ENCODE results near the gene VEPH1.

The VEPH1 gene

GRCh38 chr3:157257101-157257500, 246.1 kb downstream of the VEPH1 start:
- H3K4me1 ChIP-seq (ENCODE audit: insufficient read depth, poor library complexity, severe bottlenecking) = no peaks in the 10 kb centered on the region
- no peak for ATAC-seq (ENCODE audit: low read depth)
- H3K36me3 ChIP-seq (ENCODE audit: low read depth) = no peaks in the 10 kb centered on the region
- H3K27me3 ChIP-seq (ENCODE audit: insufficient read depth, poor library complexity, severe bottlenecking) = no peaks in the 10 kb centered on the region
- H3K27ac ChIP-seq (ENCODE audit: poor library complexity, severe bottlenecking) = no peak overlapping the region
- no peaks in the 10 kb centered on the region for H3K9me3 ChIP-seq (ENCODE audit: severe bottlenecking)
- no peak for DNase-seq (ENCODE audit: low spot score)
- no peak overlapping the region for H3K4me3 ChIP-seq (ENCODE audit: severe bottlenecking)
- TF ChIP-seq, protein P1, sequence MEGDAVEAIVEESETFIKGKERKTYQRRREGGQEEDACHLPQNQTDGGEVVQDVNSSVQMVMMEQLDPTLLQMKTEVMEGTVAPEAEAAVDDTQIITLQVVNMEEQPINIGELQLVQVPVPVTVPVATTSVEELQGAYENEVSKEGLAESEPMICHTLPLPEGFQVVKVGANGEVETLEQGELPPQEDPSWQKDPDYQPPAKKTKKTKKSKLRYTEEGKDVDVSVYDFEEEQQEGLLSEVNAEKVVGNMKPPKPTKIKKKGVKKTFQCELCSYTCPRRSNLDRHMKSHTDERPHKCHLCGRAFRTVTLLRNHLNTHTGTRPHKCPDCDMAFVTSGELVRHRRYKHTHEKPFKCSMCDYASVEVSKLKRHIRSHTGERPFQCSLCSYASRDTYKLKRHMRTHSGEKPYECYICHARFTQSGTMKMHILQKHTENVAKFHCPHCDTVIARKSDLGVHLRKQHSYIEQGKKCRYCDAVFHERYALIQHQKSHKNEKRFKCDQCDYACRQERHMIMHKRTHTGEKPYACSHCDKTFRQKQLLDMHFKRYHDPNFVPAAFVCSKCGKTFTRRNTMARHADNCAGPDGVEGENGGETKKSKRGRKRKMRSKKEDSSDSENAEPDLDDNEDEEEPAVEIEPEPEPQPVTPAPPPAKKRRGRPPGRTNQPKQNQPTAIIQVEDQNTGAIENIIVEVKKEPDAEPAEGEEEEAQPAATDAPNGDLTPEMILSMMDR (IDR thresholded peaks at IDR 0.05; ENCODE audit: poor library complexity, severe bottlenecking) = no peak

DNA sequence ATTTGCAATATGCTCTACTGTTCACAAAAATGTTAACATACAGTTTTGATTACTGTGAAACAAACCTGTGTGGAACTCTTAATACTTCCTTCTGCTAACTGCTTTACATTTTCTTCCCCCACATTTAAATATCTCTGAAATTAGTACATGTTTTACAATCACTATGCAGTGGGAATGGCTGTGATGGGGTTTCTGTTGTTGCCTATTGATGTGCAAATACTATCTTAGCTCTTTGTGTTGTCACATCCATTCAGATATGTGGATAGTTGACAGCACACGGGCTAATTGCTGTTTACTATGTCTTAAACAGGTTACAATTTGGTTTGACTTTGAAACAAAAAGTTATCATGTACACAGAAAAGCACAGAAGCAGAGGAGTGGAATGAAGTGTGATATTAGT, 247.4 kb downstream of the VEPH1 start:
- Histone ChIP-seq H3K27ac (ENCODE audit: poor library complexity, severe bottlenecking) (no peak overlapping the region), H3K4me3 (ENCODE audit: severe bottlenecking) (no peak overlapping the region), H3K4me1 (ENCODE audit: insufficient read depth, poor library complexity, severe bottlenecking) (no peaks in the 10 kb centered on the region), H3K9me3 (ENCODE audit: severe bottlenecking) (no peaks in the 10 kb centered on the region), H3K36me3 (ENCODE audit: low read depth) (no peaks in the 10 kb centered on the region), H3K27me3 (ENCODE audit: insufficient read depth, poor library complexity, severe bottlenecking) (no peaks in the 10 kb centered on the region)
- TF ChIP-seq, protein P1 (IDR thresholded peaks at IDR 0.05; ENCODE audit: poor library complexity, severe bottlenecking) = no peak
- no peak for ATAC-seq (ENCODE audit: low read depth)
- no peak for DNase-seq (ENCODE audit: low spot score)

GRCh38 chr3:157251685-157252084, 251.5 kb downstream of the VEPH1 start:
- Histone ChIP-seq H3K36me3 (ENCODE audit: low read depth) (no peaks in the 10 kb centered on the region), H3K27ac (ENCODE audit: poor library complexity, severe bottlenecking) (no peak overlapping the region), H3K4me3 (ENCODE audit: severe bottlenecking) (no peak overlapping the region), H3K9me3 (ENCODE audit: severe bottlenecking) (no peaks in the 10 kb centered on the region), H3K27me3 (ENCODE audit: insufficient read depth, poor library complexity, severe bottlenecking) (no peaks in the 10 kb centered on the region), H3K4me1 (ENCODE audit: insufficient read depth, poor library complexity, severe bottlenecking) (peaks cover 4% of the 10 kb centered on the region)
- TF ChIP-seq, protein P1 (IDR thresholded peaks at IDR 0.05; ENCODE audit: poor library complexity, severe bottlenecking) = no peak
- ATAC-seq (ENCODE audit: low read depth) (no peak), DNase-seq (ENCODE audit: low spot score) (no peak)

DNA sequence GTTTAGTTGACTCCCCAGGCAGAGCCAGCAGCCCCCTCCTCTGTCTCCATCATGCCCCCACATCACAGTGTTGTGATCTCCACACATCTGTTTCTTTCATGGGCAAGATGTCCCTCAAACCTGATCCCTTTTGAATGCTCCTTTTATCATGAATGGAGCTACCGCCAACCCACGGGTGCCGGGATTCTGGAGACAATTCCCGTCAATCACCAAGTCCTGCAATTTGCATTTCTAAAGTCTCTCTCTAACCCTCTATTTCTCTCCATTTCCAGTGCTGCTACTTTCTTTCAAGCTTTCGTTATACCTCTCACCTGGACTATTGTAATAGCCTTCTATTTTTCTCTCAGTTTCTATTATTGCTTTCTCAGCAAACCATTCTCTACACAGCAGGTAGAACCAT, 253.6 kb downstream of the VEPH1 start:
- H3K36me3 ChIP-seq (ENCODE audit: low read depth) = no peaks in the 10 kb centered on the region
- H3K4me3 ChIP-seq (ENCODE audit: severe bottlenecking) = no peak overlapping the region
- TF ChIP-seq, protein P1 (IDR thresholded peaks at IDR 0.05; ENCODE audit: poor library complexity, severe bottlenecking) = no peak
- DNase-seq (ENCODE audit: low spot score) (no peak), ATAC-seq (ENCODE audit: low read depth) (no peak)
- no peak overlapping the region for H3K27ac ChIP-seq (ENCODE audit: poor library complexity, severe bottlenecking)
- no peaks in the 10 kb centered on the region for H3K9me3 ChIP-seq (ENCODE audit: severe bottlenecking)
- peaks cover 4% of the 10 kb centered on the region for H3K4me1 ChIP-seq (ENCODE audit: insufficient read depth, poor library complexity, severe bottlenecking)
- H3K27me3 ChIP-seq (ENCODE audit: insufficient read depth, poor library complexity, severe bottlenecking) = no peaks in the 10 kb centered on the region

DNA sequence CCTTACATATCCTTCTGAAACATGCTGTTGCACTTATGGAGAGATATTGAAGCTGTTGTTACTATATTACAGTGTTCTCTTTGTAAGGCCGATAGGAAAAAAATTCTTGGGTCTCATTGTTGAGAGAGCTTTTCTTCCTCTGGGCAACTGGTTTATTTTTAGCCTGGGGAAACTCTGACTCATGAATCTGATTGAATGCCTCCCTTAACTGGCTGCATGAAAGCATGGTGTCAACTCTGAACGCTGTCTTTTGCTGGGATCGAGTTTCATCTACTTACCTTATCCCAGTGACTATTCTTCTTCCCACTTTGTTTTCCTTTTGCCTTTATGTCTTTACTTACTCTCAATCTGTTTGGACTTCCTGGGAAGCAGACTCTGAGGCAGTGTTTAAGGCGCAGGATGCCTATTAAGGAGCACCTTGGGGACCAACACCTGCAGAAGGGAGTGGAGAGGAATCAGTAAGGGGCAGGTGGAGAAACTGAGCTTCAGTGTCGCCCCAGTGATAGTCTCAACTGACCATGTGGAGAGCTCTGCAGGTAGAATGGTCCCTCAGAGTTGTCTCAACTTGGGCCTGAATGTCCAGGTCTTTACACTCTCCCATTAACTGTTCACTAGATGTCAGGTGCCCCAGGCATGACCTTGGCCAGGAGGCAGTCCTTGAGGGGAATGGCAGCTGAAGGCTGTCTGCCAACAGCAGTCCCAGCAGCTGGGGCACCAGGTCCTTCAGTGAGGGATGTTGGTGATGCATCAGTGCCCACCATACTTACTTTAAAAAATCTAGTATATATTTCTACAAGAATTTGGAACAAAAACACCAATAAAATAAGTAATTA, 254.4 kb downstream of the VEPH1 start:
- DNase-seq (ENCODE audit: low spot score) = no peak
- Histone ChIP-seq H3K4me3 (ENCODE audit: severe bottlenecking) (no peak overlapping the region), H3K4me1 (ENCODE audit: insufficient read depth, poor library complexity, severe bottlenecking) (peaks cover 4% of the 10 kb centered on the region), H3K36me3 (ENCODE audit: low read depth) (no peaks in the 10 kb centered on the region), H3K27ac (ENCODE audit: poor library complexity, severe bottlenecking) (no peak overlapping the region), H3K27me3 (ENCODE audit: insufficient read depth, poor library complexity, severe bottlenecking) (no peaks in the 10 kb centered on the region), H3K9me3 (ENCODE audit: severe bottlenecking) (no peaks in the 10 kb centered on the region)
- ATAC-seq (ENCODE audit: low read depth) = peak; percentile 96
- TF ChIP-seq, protein P1 (IDR thresholded peaks at IDR 0.05; ENCODE audit: poor library complexity, severe bottlenecking) = no peak

Data from RWPE2 (cell line).